ENCODE data around the gene ABI3.

The ABI3 gene

DNA sequence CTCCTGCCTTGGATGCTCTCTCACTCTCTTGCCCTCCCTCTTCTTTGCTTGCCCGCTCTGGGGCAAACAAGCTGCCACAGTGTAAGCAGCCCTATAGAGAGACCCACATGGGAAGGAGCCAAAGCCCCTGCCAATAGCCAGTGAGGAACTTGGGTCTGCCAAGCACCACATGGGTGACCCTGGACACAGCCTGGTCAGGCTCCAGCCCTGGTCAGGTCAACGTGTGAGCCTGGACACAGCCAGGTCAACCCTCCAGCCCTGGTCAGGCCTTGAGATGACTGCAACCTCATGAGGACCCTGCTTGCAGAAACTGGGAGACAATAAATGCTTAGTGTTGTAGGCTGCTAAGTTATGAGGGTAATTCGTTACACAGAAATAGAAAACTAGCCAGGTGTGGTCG, 34.3 kb downstream of the ABI3 start:
- H3K4me3 ChIP-seq (ENCODE audit: low read depth, low read length): no peak overlapping the region
- TF ChIP-seq, protein P1, sequence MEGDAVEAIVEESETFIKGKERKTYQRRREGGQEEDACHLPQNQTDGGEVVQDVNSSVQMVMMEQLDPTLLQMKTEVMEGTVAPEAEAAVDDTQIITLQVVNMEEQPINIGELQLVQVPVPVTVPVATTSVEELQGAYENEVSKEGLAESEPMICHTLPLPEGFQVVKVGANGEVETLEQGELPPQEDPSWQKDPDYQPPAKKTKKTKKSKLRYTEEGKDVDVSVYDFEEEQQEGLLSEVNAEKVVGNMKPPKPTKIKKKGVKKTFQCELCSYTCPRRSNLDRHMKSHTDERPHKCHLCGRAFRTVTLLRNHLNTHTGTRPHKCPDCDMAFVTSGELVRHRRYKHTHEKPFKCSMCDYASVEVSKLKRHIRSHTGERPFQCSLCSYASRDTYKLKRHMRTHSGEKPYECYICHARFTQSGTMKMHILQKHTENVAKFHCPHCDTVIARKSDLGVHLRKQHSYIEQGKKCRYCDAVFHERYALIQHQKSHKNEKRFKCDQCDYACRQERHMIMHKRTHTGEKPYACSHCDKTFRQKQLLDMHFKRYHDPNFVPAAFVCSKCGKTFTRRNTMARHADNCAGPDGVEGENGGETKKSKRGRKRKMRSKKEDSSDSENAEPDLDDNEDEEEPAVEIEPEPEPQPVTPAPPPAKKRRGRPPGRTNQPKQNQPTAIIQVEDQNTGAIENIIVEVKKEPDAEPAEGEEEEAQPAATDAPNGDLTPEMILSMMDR (IDR thresholded peaks at IDR 0.05; ENCODE audit: borderline replicate concordance, insufficient read depth, low read depth, low read length): no peak

- H3K4me3 ChIP-seq (ENCODE audit: low read depth, low read length): no peak overlapping the region
- TF ChIP-seq, protein P1 (IDR thresholded peaks at IDR 0.05; ENCODE audit: borderline replicate concordance, insufficient read depth, low read depth, low read length): no peak
These were observed 37.4 kb downstream of the ABI3 start for GRCh38 chr17:49247944-49248343.

- TF ChIP-seq, protein P1 (IDR thresholded peaks at IDR 0.05; ENCODE audit: borderline replicate concordance, insufficient read depth, low read depth, low read length): no peak
- H3K4me3 ChIP-seq (ENCODE audit: low read depth, low read length): no peak overlapping the region
These were observed 38.8 kb downstream of the ABI3 start for GRCh38 chr17:49249292-49249794.

- no peak overlapping the region for H3K4me3 ChIP-seq (ENCODE audit: low read depth, low read length)
- TF ChIP-seq, protein P1 (IDR thresholded peaks at IDR 0.05; ENCODE audit: borderline replicate concordance, insufficient read depth, low read depth, low read length): no peak
These were observed 39.5 kb downstream of the ABI3 start for GRCh38 chr17:49249890-49250522.

DNA sequence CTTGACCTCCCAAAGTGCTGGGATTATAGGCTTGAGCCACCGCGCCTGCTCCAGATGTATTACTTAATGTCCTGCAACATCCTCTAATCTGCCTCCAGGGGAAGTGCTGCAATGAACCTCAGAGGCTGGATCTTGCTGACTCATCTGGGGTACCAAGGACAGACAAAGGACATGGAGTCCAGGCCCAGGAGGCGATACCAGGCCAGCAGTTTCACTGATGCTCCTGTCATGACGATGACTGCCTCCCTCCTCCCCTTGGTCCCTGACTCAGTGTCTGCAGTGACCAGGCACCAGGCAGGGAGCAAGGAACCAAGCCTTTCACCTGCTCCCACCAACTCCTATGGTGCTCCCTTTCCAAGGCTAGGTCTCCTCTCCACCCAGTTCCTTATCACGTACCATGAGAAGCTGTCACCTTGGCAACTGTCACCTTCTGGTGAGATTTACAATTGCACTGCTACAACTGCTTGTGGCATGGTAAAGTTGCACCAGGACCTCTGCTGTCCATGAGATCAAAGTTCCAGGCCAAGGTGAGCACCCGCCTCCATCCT, 41.7 kb downstream of the ABI3 start:
- TF ChIP-seq, protein P1 (IDR thresholded peaks at IDR 0.05; ENCODE audit: borderline replicate concordance, insufficient read depth, low read depth, low read length): no peak

GRCh38 chr17:49254066-49254465, 43.6 kb downstream of the ABI3 start:
- no peak overlapping the region for H3K4me3 ChIP-seq (ENCODE audit: low read depth, low read length)
- TF ChIP-seq, protein P1 (IDR thresholded peaks at IDR 0.05; ENCODE audit: borderline replicate concordance, insufficient read depth, low read depth, low read length): no peak

More for the DNA sequence above, 41.7 kb downstream of the ABI3 start:
- H3K4me3 ChIP-seq (ENCODE audit: low read depth, low read length): no peak overlapping the region

GRCh38 chr17:49255125-49255524, 44.6 kb downstream of the ABI3 start:
- TF ChIP-seq, protein P1 (IDR thresholded peaks at IDR 0.05; ENCODE audit: borderline replicate concordance, insufficient read depth, low read depth, low read length): no peak
- H3K4me3 ChIP-seq (ENCODE audit: low read depth, low read length): no peak overlapping the region
